H4 (cell line): ENCODE data around the gene KLK14. TPM values are rescaled to one million over a fixed set of nuclear protein-coding genes. Genes with fewer than 3 reads are reported as not detected.

Experiments
- DNase-seq: peaks from one replicate; pipeline ENCODE4 v3.0.0-alpha.2; 2015; ENCODE audit warnings: low spot score
- total RNA-seq: library from RNA; depleted of rRNA; stranded (reverse); fragments of >200 nt; shearing (Covaris generic); gene quantifications from 2 replicates; pipeline ENCODE4 v1.2.3, GENCODE V29; 2014

KLK14 gene
- total RNA-seq, 1 experiment from 2014 or later: not detected

- DNase-seq: no peak
Measured at GRCh38 chr19:51086153-51086850, 3.6 kb upstream of the KLK14 start.

GRCh38 chr19:51084505-51084904 lies 1.8 kb upstream of the KLK14 start:
- DNase-seq: no peak

- no peak for DNase-seq
Measured at GRCh38 chr19:51083783-51084182, 1.1 kb upstream of the KLK14 start.

GRCh38 chr19:51083181-51083580 lies 494 bp upstream of the KLK14 start:
- DNase-seq: no peak

- DNase-seq: no peak
Measured at GRCh38 chr19:51081476-51081875, 1.2 kb downstream of the KLK14 start.

GRCh38 chr19:51079481-51080110 lies 3.1 kb downstream of the KLK14 start:
- no peak for DNase-seq

- no peak for DNase-seq
Measured at GRCh38 chr19:51078731-51079130, 4.0 kb downstream of the KLK14 start.

- no peak for DNase-seq
Measured at GRCh38 chr19:51078104-51078503, 4.6 kb downstream of the KLK14 start.

GRCh38 chr19:51076631-51077213 lies 6.0 kb downstream of the KLK14 start:
- DNase-seq: no peak

GRCh38 chr19:51075998-51076397 lies 6.7 kb downstream of the KLK14 start:
- no peak for DNase-seq

- no peak for DNase-seq
Measured at GRCh38 chr19:51071095-51071405, 11.6 kb downstream of the KLK14 start.

GRCh38 chr19:51070334-51071094 lies 12.2 kb downstream of the KLK14 start:
- no peak for DNase-seq

GRCh38 chr19:51066393-51067186 lies 16.1 kb downstream of the KLK14 start:
- no peak for DNase-seq

- DNase-seq: no peak
Measured at GRCh38 chr19:51065221-51065960, 17.3 kb downstream of the KLK14 start.

- no peak for DNase-seq
Measured at GRCh38 chr19:51064534-51065220, 18.0 kb downstream of the KLK14 start, which contains the start of gene KLK13. Gene KLK13, minus strand, starts transcription at chr19:51065092. Its CDS starts 25 bp downstream, at chr19:51065067.

GRCh38 chr19:51063664-51064063 lies 19.0 kb downstream of the KLK14 start:
- no peak for DNase-seq

GRCh38 chr19:51060973-51061372 lies 21.7 kb downstream of the KLK14 start:
- no peak for DNase-seq

- no peak for DNase-seq
Measured at GRCh38 chr19:51060336-51060735, 22.4 kb downstream of the KLK14 start.

- no peak for DNase-seq
Measured at GRCh38 chr19:51059715-51060114, 23.0 kb downstream of the KLK14 start.

- DNase-seq: no peak
Measured at GRCh38 chr19:51055866-51056265, 26.8 kb downstream of the KLK14 start.

GRCh38 chr19:51047031-51047335 lies 35.7 kb downstream of the KLK14 start:
- DNase-seq: no peak
